Suprapubic skin (tissue), 4 donors: Measurements from ENCODE around the gene MCM5. TPM values are rescaled to one million over a fixed set of nuclear protein-coding genes. Genes with fewer than 3 reads are reported as not detected.

ENCODE experiments used
- DNase-seq, 2 donors: peaks; one replicate each; pipeline ENCODE4 v3.0.0-alpha.2; 2019; ENCODE audit warnings: low spot score in 2 of 2
- H3K27ac ChIP-seq: fragments of 200-600 bp; sonication (generic); one replicate; pipeline ENCODE4 v1.5.1; 2019
- H3K27me3 ChIP-seq: fragments of 200-600 bp; sonication (generic); one replicate; pipeline ENCODE4 v1.5.1; 2019
- H3K36me3 ChIP-seq: fragments of 200-600 bp; sonication (generic); one replicate; pipeline ENCODE4 v1.5.1; 2019
- H3K4me1 ChIP-seq: fragments of 200-600 bp; sonication (generic); one replicate; pipeline ENCODE4 v1.5.1; 2019
- H3K4me3 ChIP-seq: fragments of 200-600 bp; sonication (generic); one replicate; pipeline ENCODE4 v1.5.1; 2019; ENCODE audit warnings: mild to moderate bottlenecking
- H3K9me3 ChIP-seq: fragments of 200-600 bp; sonication (generic); one replicate; pipeline ENCODE4 v1.5.1; 2019
- EP300 ChIP-seq: sonication (generic); formaldehyde crosslinking; IDR thresholded peaks from one replicate; pipeline ENCODE4 v1.6.1; 2017; ENCODE audit warnings: antibody characterized with exemption
- POLR2A ChIP-seq, 2 donors: fragments of 450-650 bp; IDR thresholded peaks; one replicate each; pipeline ENCODE4 v1.6.1; 2017; ENCODE audit warnings: antibody characterized with exemption in 2 of 2, mild to moderate bottlenecking in 2 of 2, moderate library complexity in 2 of 2
- POLR2AphosphoS5 ChIP-seq, 3 donors: sonication (generic); formaldehyde crosslinking; IDR thresholded peaks; one replicate each; pipeline ENCODE4 v1.6.1; 2017; ENCODE audit warnings: antibody characterized with exemption in 3 of 3
- WGBS: methylation state at CpG from one replicate; pipeline ENCODE4 v1.1.5; 2018; 5-methylcytosine and 5-hydroxymethylcytosine counted together
- total RNA-seq, 4 donors: library from RNA; depleted of rRNA; stranded (reverse); fragments of >200 nt; gene quantifications; one replicate each; pipeline ENCODE4 v1.1.0, GENCODE V29; 2016
- TF ChIP-seq, protein P1 (sequence below), 2 donors: fragments of 200-600 bp in 1 of 2; fragments of 450-650 bp in 1 of 2; sonication (generic) in 1 of 2; IDR thresholded peaks; one replicate each; pipeline ENCODE4 v1.5.1; 2016 to 2019; ENCODE audit warnings: antibody characterized with exemption in 2 of 2, mild to moderate bottlenecking in 1 of 2, moderate library complexity in 1 of 2

MCM5 gene
- total RNA-seq, 4 donors from 2014 or later: 19.7 to 41.3 (median 32.6) TPM

DNA sequence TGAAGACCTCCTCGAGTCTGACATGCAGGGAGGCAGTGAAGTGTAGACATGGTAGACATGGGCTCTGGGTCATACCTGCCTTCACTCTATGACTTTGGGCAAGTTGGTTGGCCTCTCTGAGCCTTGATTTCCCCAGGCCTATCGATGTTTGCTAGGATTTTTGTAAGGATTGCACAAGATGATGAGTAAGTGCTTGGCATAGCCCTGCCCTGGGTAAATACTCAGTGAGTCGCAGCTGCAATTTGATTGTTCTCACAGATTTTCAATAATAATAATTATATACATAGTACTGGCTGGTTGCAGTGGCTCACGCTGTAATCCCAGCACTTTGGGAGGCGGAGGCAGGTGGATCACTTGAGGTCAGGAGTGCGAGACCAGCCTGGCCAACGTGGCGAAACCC is 18.1 kb downstream of the MCM5 start:
- H3K9me3 ChIP-seq: no peaks in the 10 kb centered on the region
- H3K36me3 ChIP-seq: peaks cover 98% of the 10 kb centered on the region
- no peaks in the 10 kb centered on the region for H3K27me3 ChIP-seq
- no peak overlapping the region for H3K4me3 ChIP-seq
- no peak for TF ChIP-seq POLR2AphosphoS5 (IDR thresholded peaks at IDR 0.05)
- no peak for TF ChIP-seq EP300
- TF ChIP-seq, protein P1, sequence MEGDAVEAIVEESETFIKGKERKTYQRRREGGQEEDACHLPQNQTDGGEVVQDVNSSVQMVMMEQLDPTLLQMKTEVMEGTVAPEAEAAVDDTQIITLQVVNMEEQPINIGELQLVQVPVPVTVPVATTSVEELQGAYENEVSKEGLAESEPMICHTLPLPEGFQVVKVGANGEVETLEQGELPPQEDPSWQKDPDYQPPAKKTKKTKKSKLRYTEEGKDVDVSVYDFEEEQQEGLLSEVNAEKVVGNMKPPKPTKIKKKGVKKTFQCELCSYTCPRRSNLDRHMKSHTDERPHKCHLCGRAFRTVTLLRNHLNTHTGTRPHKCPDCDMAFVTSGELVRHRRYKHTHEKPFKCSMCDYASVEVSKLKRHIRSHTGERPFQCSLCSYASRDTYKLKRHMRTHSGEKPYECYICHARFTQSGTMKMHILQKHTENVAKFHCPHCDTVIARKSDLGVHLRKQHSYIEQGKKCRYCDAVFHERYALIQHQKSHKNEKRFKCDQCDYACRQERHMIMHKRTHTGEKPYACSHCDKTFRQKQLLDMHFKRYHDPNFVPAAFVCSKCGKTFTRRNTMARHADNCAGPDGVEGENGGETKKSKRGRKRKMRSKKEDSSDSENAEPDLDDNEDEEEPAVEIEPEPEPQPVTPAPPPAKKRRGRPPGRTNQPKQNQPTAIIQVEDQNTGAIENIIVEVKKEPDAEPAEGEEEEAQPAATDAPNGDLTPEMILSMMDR (IDR thresholded peaks at IDR 0.05): no peak
- no peak for TF ChIP-seq POLR2A (IDR thresholded peaks at IDR 0.05)
- H3K4me1 ChIP-seq: no peaks in the 10 kb centered on the region
- H3K27ac ChIP-seq: no peak overlapping the region
- 79% methylated on average over 8 of the region's 8 CpGs for whole genome bisulfite sequencing
- no peak for DNase-seq

DNA sequence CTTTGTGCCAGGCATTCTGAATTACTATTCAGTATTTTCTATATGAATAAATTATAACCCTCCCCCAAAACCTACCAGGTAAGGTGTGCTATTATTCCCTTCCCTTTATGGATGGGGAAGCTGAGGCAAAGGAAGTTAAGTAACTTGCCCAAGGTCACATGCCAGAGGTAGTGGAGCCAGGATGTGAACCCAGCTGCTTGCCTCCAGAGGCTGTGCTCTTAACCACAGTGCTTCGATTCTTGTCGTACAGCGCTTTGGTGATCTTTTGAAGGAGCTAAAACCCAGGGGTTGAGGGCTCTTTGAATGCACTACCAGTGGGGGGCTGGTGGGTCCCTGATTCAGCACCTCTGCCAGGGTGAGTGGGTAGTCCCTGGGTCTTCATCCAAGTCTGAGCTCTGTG is 18.8 kb downstream of the MCM5 start:
- no peak for DNase-seq
- TF ChIP-seq EP300 (no peak), POLR2A (IDR thresholded peaks at IDR 0.05) (no peak), POLR2AphosphoS5 (IDR thresholded peaks at IDR 0.05) (no peak)
- TF ChIP-seq, protein P1 (IDR thresholded peaks at IDR 0.05): no peak
- Histone ChIP-seq H3K4me3 (no peak overlapping the region), H3K36me3 (peaks cover 98% of the 10 kb centered on the region), H3K27me3 (no peaks in the 10 kb centered on the region), H3K9me3 (no peaks in the 10 kb centered on the region), H3K27ac (no peak overlapping the region), H3K4me1 (no peaks in the 10 kb centered on the region)
- 97% methylated on average over 3 of the region's 3 CpGs for WGBS

DNA sequence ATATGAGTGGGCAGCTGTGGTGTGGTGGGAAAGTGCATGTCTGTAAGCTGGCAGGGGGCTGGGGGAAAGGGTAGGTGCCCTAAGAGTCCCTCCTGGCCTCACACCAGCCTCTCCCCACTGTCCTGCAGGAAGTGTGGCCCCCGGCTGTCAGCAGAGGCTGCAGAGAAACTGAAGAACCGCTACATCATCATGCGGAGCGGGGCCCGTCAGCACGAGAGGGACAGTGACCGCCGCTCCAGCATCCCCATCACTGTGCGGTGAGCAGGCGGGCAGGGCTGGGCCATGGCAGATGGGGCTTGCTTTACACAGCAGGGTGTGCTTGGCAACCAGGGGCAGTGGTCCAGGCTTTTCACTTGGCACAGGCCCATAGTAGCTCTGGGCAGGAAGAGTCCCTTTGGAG is 19.8 kb downstream of the MCM5 start:
- Histone ChIP-seq H3K36me3 (peaks cover 97% of the 10 kb centered on the region), H3K27ac (no peak overlapping the region), H3K27me3 (no peaks in the 10 kb centered on the region), H3K9me3 (no peaks in the 10 kb centered on the region), H3K4me3 (no peak overlapping the region), H3K4me1 (no peaks in the 10 kb centered on the region)
- TF ChIP-seq EP300 (no peak), POLR2AphosphoS5 (IDR thresholded peaks at IDR 0.05) (no peak), POLR2A (IDR thresholded peaks at IDR 0.05) (no peak)
- TF ChIP-seq, protein P1 (IDR thresholded peaks at IDR 0.05): no peak
- whole genome bisulfite sequencing: 96% methylated on average over 10 of the region's 10 CpGs
- DNase-seq: no peak

DNA sequence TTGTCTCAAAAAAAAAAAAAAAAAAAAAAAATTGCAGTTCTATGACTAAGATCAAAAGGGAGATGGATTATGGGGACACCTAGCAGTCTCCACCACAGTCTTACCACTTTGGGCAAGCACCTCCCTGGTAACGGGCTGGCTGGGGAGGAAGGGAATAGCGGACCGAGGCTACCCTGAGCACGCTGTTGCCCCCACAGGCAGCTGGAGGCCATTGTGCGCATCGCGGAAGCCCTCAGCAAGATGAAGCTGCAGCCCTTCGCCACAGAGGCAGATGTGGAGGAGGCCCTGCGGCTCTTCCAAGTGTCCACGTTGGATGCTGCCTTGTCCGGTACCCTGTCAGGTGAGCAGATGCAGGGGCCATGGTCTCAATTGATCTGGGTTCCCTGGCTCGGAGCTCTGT is 21.2 kb downstream of the MCM5 start:
- no peaks in the 10 kb centered on the region for H3K9me3 ChIP-seq
- no peaks in the 10 kb centered on the region for H3K27me3 ChIP-seq
- H3K36me3 ChIP-seq: peaks cover 91% of the 10 kb centered on the region
- WGBS: 95% methylated on average over 12 of the region's 12 CpGs
- TF ChIP-seq, protein P1 (IDR thresholded peaks at IDR 0.05): no peak
- TF ChIP-seq EP300: no peak
- no peak for TF ChIP-seq POLR2AphosphoS5 (IDR thresholded peaks at IDR 0.05)
- no peak for TF ChIP-seq POLR2A (IDR thresholded peaks at IDR 0.05)
- H3K4me1 ChIP-seq: no peaks in the 10 kb centered on the region
- no peak overlapping the region for H3K27ac ChIP-seq
- no peak for DNase-seq
- no peak overlapping the region for H3K4me3 ChIP-seq

DNA sequence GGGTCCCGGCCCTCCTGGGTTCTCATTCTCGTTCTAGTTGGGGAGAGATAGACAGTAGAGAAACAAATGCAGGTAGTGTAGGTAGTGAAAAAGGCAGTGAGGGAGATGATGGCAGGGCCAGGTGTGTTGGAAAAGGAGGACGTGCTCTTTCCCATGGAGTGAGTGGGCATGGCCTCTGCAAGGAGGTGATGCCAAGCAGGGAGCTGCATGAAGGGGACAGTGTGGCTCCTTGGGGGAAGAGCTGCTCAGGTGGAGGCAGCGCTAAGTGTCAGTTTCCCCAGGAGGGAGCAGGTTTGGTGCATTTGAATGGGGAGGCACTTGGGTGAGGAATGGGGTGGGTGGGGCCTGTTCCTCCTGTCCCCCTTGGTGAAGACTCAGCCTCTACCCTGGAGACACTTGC is 22.2 kb downstream of the MCM5 start:
- H3K4me1 ChIP-seq: no peaks in the 10 kb centered on the region
- H3K27me3 ChIP-seq: no peaks in the 10 kb centered on the region
- H3K9me3 ChIP-seq: no peaks in the 10 kb centered on the region
- H3K36me3 ChIP-seq: peaks cover 81% of the 10 kb centered on the region
- no peak for DNase-seq
- no peak overlapping the region for H3K27ac ChIP-seq
- TF ChIP-seq EP300 (no peak), POLR2AphosphoS5 (IDR thresholded peaks at IDR 0.05) (no peak)
- H3K4me3 ChIP-seq: no peak overlapping the region
- WGBS: 97% methylated on average over 4 of the region's 4 CpGs

DNA sequence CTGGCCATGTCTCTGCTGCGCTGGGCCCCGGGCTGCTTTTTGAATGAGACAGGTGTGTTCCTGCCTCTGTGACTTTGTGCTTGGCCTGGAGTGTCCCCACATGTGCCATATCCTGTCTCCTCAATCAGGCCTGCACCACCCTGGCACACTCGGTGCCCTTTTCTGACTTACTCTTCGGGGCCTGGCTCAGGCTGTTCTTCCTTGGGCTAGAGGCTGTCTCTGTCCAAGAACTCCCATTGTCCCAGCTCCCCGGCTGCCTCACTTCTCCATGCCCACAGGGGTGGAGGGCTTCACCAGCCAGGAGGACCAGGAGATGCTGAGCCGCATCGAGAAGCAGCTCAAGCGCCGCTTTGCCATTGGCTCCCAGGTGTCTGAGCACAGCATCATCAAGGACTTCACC is 23.0 kb downstream of the MCM5 start:
- WGBS: 99% methylated on average over 8 of the region's 9 CpGs
- peaks cover 73% of the 10 kb centered on the region for H3K36me3 ChIP-seq

More for the DNA sequence above, 23.0 kb downstream of the MCM5 start:
- DNase-seq: no peak
- H3K27ac ChIP-seq: no peak overlapping the region
- H3K9me3 ChIP-seq: no peaks in the 10 kb centered on the region
- TF ChIP-seq, protein P1 (IDR thresholded peaks at IDR 0.05): no peak
- TF ChIP-seq EP300 (no peak), POLR2A (IDR thresholded peaks at IDR 0.05) (no peak), POLR2AphosphoS5 (IDR thresholded peaks at IDR 0.05) (no peak)
- no peak overlapping the region for H3K4me3 ChIP-seq
- no peaks in the 10 kb centered on the region for H3K27me3 ChIP-seq
- no peaks in the 10 kb centered on the region for H3K4me1 ChIP-seq
